Neural cell (in vitro differentiated cells): ENCODE measurements around the gene SH3BGRL2. TPM values are rescaled to one million over a fixed set of nuclear protein-coding genes. Genes with fewer than 3 reads are reported as not detected.

Experiments
- H2AFZ ChIP-seq: fragments of 200-600, 300-800 bp; sonication (generic), shearing (Covaris generic); 2 replicates; pipeline ENCODE4 v1.6.0; 2014; ENCODE audit warnings: low read depth, mild to moderate bottlenecking, antibody characterized with exemption, low read length, moderate library complexity
- H3F3A ChIP-seq: fragments of 200-600 bp; shearing (Covaris generic); 2 replicates; pipeline ENCODE4 v1.6.1; 2016; ENCODE audit warnings: mild to moderate bottlenecking, moderate library complexity, mixed read lengths, antibody characterized with exemption, low read length; ENCODE audit not compliant: insufficient read depth, poor library complexity, severe bottlenecking
- H3K27ac ChIP-seq: fragments of 200-600, 300-800 bp; sonication (generic), shearing (Covaris generic); 2 replicates; pipeline ENCODE4 v1.5.1; 2014; ENCODE audit warnings: mild to moderate bottlenecking, low read length, moderate library complexity
- H3K27me3 ChIP-seq: fragments of 300-800, 200-600 bp; sonication (generic), shearing (Covaris generic); 2 replicates; pipeline ENCODE4 v1.6.0; 2014; ENCODE audit warnings: mild to moderate bottlenecking, low read depth, low read length, moderate library complexity; ENCODE audit not compliant: insufficient read depth
- H3K36me3 ChIP-seq: fragments of 300-800, 200-600 bp; sonication (generic), shearing (Covaris generic); 2 replicates; pipeline ENCODE4 v1.5.1; 2014; ENCODE audit warnings: mild to moderate bottlenecking, antibody characterized with exemption, low read length, moderate library complexity; ENCODE audit not compliant: insufficient read depth
- H3K4me2 ChIP-seq: fragments of 300-800, 200-600 bp; sonication (generic), shearing (Covaris generic); 2 replicates; pipeline ENCODE4 v1.6.0; 2014; ENCODE audit warnings: mild to moderate bottlenecking, low read length
- H3K4me3 ChIP-seq: fragments of 300-800, 200-600 bp; sonication (generic), shearing (Covaris generic); 2 replicates; pipeline ENCODE4 v1.5.1; 2014; ENCODE audit warnings: mild to moderate bottlenecking, low read length, moderate library complexity
- H3K79me2 ChIP-seq: fragments of 200-600 bp; shearing (Covaris generic); replicated peaks from 2 replicates; pipeline ENCODE4 v1.6.0; 2014; ENCODE audit warnings: mild to moderate bottlenecking, low read length, moderate library complexity; ENCODE audit not compliant: insufficient read depth
- H3K9ac ChIP-seq: fragments of 300-800, 200-600 bp; sonication (generic), shearing (Covaris generic); 2 replicates; pipeline ENCODE4 v1.6.1; 2016; ENCODE audit warnings: mild to moderate bottlenecking, low read length, mixed read lengths
- H3K9me2 ChIP-seq: fragments of 200-600 bp; shearing (Covaris generic); 2 replicates; pipeline ENCODE4 v1.6.1; 2016; ENCODE audit warnings: mild to moderate bottlenecking, low read length, mixed read lengths; ENCODE audit not compliant: insufficient read depth
- H3K9me3 ChIP-seq: fragments of 200-600, 300-800 bp; sonication (generic), shearing (Covaris generic); 2 replicates; pipeline ENCODE4 v1.6.1; 2016; ENCODE audit warnings: mild to moderate bottlenecking, mixed run types, low read length, moderate library complexity, mixed read lengths
- H4K20me1 ChIP-seq: fragments of 200-600 bp; shearing (Covaris generic); 2 replicates; pipeline ENCODE4 v1.6.1; 2016; ENCODE audit warnings: mild to moderate bottlenecking, mixed run types; ENCODE audit not compliant: insufficient read depth
- EP300 ChIP-seq: fragments of 450-650 bp; conservative IDR thresholded peaks from 2 replicates; pipeline ENCODE4 v1.6.1; 2014; ENCODE audit warnings: antibody characterized with exemption, mild to moderate bottlenecking, moderate library complexity; ENCODE audit not compliant: poor library complexity, severe bottlenecking
- EZH2 ChIP-seq: fragments of 200-600, 300-800 bp; shearing (Covaris generic), sonication (generic); IDR thresholded peaks from 2 replicates; pipeline ENCODE4 v1.6.1; 2014; ENCODE audit warnings: antibody characterized with exemption, low read length, borderline replicate concordance, mild to moderate bottlenecking; ENCODE audit not compliant: insufficient read depth, poor library complexity, severe bottlenecking
- MXI1 ChIP-seq: fragments of 450-650 bp; conservative IDR thresholded peaks from 2 replicates; pipeline ENCODE4 v1.6.1; 2014; ENCODE audit warnings: antibody characterized with exemption, mild to moderate bottlenecking; ENCODE audit not compliant: poor library complexity, severe bottlenecking
- POLR2AphosphoS5 ChIP-seq: IDR thresholded peaks from 2 replicates; pipeline ENCODE4 v1.6.1; 2012
- RAD21 ChIP-seq: fragments of 450-650 bp; conservative IDR thresholded peaks from 2 replicates; pipeline ENCODE4 v1.6.1; 2014; ENCODE audit warnings: antibody characterized with exemption, mild to moderate bottlenecking, moderate library complexity
- SMC3 ChIP-seq: fragments of 450-650 bp; conservative IDR thresholded peaks from 2 replicates; pipeline ENCODE4 v1.6.1; 2014; ENCODE audit warnings: antibody characterized with exemption, mild to moderate bottlenecking, moderate library complexity; ENCODE audit not compliant: poor library complexity
- TAF1 ChIP-seq: IDR thresholded peaks from 2 replicates; pipeline ENCODE4 v1.6.1; 2012; ENCODE audit warnings: low read depth
- polyA plus RNA-seq: library from polyadenylated mRNA; depleted of rRNA; stranded (reverse); fragments of >200 nt; gene quantifications from 2 replicates; pipeline ENCODE4 v1.2.3, GENCODE V29; 2014
- TF ChIP-seq, protein P1 (sequence below): IDR thresholded peaks from 2 replicates; pipeline ENCODE4 v1.6.1; 2012; ENCODE audit warnings: borderline replicate concordance
- TF ChIP-seq, protein P2 (sequence below): fragments of 450-650 bp; IDR thresholded peaks from 2 replicates; pipeline ENCODE4 v1.5.1; 2014; ENCODE audit warnings: antibody characterized with exemption, mild to moderate bottlenecking, moderate library complexity; ENCODE audit not compliant: poor library complexity, severe bottlenecking

SH3BGRL2 gene
- polyA plus RNA-seq, 1 donor from 2014 or later = 25.3 TPM

DNA sequence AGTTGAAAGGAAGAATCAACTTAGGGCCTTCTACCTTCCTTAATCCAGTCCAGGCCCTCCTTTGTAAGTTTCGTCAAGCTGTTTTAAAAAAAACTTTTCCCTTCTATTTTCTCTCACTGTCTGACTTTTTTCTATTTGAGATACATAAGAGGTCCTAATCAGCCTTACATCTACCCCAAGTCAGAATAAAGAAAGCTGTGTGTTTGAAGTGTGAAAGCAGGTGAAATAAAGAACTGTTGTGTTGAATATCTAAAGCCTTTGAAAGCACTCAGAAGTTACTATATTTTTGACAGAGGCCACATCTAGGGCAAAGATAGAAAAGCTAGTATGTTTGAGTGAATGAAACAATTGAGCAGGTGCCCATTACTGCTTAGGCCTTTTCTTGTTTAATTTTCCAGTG lies 35.5 kb downstream of the SH3BGRL2 start:
- Histone ChIP-seq H4K20me1 (no peaks in the 10 kb centered on the region), H2AFZ (no peak overlapping the region), H3K36me3 (no peaks in the 10 kb centered on the region), H3F3A (no peaks in the 10 kb centered on the region), H3K27ac (no peak overlapping the region), H3K9ac (no peak overlapping the region), H3K9me3 (no peaks in the 10 kb centered on the region), H3K9me2 (no peaks in the 10 kb centered on the region), H3K79me2 (no peaks in the 10 kb centered on the region), H3K27me3 (no peaks in the 10 kb centered on the region), H3K4me2 (no peak overlapping the region), H3K4me3 (no peak overlapping the region)
- TF ChIP-seq MXI1 (no peak), EP300 (no peak), POLR2AphosphoS5 (no peak), SMC3 (no peak), TAF1 (no peak), EZH2 (no peak), RAD21 (no peak)
- TF ChIP-seq, protein P1, sequence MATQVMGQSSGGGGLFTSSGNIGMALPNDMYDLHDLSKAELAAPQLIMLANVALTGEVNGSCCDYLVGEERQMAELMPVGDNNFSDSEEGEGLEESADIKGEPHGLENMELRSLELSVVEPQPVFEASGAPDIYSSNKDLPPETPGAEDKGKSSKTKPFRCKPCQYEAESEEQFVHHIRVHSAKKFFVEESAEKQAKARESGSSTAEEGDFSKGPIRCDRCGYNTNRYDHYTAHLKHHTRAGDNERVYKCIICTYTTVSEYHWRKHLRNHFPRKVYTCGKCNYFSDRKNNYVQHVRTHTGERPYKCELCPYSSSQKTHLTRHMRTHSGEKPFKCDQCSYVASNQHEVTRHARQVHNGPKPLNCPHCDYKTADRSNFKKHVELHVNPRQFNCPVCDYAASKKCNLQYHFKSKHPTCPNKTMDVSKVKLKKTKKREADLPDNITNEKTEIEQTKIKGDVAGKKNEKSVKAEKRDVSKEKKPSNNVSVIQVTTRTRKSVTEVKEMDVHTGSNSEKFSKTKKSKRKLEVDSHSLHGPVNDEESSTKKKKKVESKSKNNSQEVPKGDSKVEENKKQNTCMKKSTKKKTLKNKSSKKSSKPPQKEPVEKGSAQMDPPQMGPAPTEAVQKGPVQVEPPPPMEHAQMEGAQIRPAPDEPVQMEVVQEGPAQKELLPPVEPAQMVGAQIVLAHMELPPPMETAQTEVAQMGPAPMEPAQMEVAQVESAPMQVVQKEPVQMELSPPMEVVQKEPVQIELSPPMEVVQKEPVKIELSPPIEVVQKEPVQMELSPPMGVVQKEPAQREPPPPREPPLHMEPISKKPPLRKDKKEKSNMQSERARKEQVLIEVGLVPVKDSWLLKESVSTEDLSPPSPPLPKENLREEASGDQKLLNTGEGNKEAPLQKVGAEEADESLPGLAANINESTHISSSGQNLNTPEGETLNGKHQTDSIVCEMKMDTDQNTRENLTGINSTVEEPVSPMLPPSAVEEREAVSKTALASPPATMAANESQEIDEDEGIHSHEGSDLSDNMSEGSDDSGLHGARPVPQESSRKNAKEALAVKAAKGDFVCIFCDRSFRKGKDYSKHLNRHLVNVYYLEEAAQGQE = no peak
- TF ChIP-seq, protein P2, sequence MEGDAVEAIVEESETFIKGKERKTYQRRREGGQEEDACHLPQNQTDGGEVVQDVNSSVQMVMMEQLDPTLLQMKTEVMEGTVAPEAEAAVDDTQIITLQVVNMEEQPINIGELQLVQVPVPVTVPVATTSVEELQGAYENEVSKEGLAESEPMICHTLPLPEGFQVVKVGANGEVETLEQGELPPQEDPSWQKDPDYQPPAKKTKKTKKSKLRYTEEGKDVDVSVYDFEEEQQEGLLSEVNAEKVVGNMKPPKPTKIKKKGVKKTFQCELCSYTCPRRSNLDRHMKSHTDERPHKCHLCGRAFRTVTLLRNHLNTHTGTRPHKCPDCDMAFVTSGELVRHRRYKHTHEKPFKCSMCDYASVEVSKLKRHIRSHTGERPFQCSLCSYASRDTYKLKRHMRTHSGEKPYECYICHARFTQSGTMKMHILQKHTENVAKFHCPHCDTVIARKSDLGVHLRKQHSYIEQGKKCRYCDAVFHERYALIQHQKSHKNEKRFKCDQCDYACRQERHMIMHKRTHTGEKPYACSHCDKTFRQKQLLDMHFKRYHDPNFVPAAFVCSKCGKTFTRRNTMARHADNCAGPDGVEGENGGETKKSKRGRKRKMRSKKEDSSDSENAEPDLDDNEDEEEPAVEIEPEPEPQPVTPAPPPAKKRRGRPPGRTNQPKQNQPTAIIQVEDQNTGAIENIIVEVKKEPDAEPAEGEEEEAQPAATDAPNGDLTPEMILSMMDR = no peak

DNA sequence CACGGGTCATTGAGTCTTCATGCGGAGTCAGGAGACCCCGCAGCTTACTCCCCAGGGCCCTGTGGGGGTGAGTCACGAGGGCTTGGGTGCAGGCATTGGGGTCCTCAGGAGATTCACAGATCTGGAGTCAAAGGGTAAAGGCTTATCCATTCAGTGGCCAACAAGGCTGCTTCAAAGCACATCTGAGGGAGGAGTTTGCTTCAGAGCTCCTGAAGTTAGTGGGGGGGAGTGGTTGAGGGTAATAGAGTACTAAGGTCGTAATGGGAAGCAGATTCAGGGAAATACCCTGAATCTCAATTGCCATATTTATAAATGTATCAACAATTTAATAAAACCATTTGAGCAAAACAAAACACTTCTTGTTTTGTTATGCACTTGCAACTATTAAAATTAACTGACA lies 37.3 kb downstream of the SH3BGRL2 start:
- H3K9me3 ChIP-seq = no peaks in the 10 kb centered on the region
- no peak overlapping the region for H3K9ac ChIP-seq
- H3K4me3 ChIP-seq = no peak overlapping the region
- TF ChIP-seq EZH2 (no peak), MXI1 (no peak)
- TF ChIP-seq, protein P1 = no peak
- H3K27me3 ChIP-seq = no peaks in the 10 kb centered on the region
- no peaks in the 10 kb centered on the region for H4K20me1 ChIP-seq
- H2AFZ ChIP-seq = no peak overlapping the region
- no peaks in the 10 kb centered on the region for H3K36me3 ChIP-seq
- no peaks in the 10 kb centered on the region for H3F3A ChIP-seq
- H3K27ac ChIP-seq = no peak overlapping the region
- H3K9me2 ChIP-seq = no peaks in the 10 kb centered on the region
- no peak overlapping the region for H3K4me2 ChIP-seq
- no peaks in the 10 kb centered on the region for H3K79me2 ChIP-seq
